CD4-positive, CD25-positive, alpha-beta regulatory T cell (primary cell): ENCODE measurements around the gene PKD2. TPM values are rescaled to one million over a fixed set of nuclear protein-coding genes. Genes with fewer than 3 reads are reported as not detected.

ENCODE experiments used
- ATAC-seq, 2 donors: fragments of 150-1000 bp; cut with Tn5 transposase; one replicate each; pipeline ENCODE4 v1.10.0; 2021; ENCODE audit warnings: low read depth in 2 of 2, moderate number of reproducible peaks in 2 of 2, moderate library complexity in 1 of 2
- DNase-seq, 3 donors: peaks; one replicate each; pipeline versions ENCODE4 v3.0.0 to v3.0.0-alpha.2; 2012 to 2022; ENCODE audit warnings: mixed read lengths in 1 of 3
- H3K27ac ChIP-seq: one replicate; pipeline ENCODE4 v1.7.0; 2013; ENCODE audit warnings: mild to moderate bottlenecking, low read length; ENCODE audit not compliant: insufficient read depth, poor library complexity, severe bottlenecking
- H3K27me3 ChIP-seq: one replicate; pipeline ENCODE4 v1.7.0; 2013; ENCODE audit warnings: low read length; ENCODE audit not compliant: control insufficient read depth, insufficient read depth
- H3K36me3 ChIP-seq: one replicate; pipeline ENCODE4 v1.7.0; 2013; ENCODE audit warnings: mild to moderate bottlenecking, low read length, moderate library complexity; ENCODE audit not compliant: control insufficient read depth, insufficient read depth
- H3K4me1 ChIP-seq: 2 replicates; pipeline ENCODE4 v1.7.0; 2013; ENCODE audit warnings: mild to moderate bottlenecking, low read length; ENCODE audit not compliant: insufficient read depth, control insufficient read depth, poor library complexity, severe bottlenecking
- H3K4me3 ChIP-seq: one replicate; pipeline ENCODE4 v1.7.0; 2013; ENCODE audit warnings: low read depth, mild to moderate bottlenecking, low read length, moderate library complexity
- H3K9me3 ChIP-seq, 2 experiments: 1 replicate in 1 of 2; 2 replicates in 1 of 2; pipeline ENCODE4 v1.7.0; 2013; ENCODE audit warnings: low read length in 2 of 2, mild to moderate bottlenecking in 1 of 2, moderate library complexity in 1 of 2; ENCODE audit not compliant: control insufficient read depth in 2 of 2
- H3K27ac Mint-ChIP-seq, 3 donors: one replicate each; pipeline ENCODE4 v1.8.0; 2020 to 2022; ENCODE audit warnings: mild to moderate bottlenecking in 3 of 3, mixed read lengths in 3 of 3, moderate library complexity in 2 of 3
- H3K27me3 Mint-ChIP-seq: one replicate; pipeline ENCODE4 v1.8.0; 2022; ENCODE audit warnings: mild to moderate bottlenecking, mixed read lengths
- H3K36me3 Mint-ChIP-seq: one replicate; pipeline ENCODE4 v1.8.0; 2020; ENCODE audit warnings: mixed read lengths
- H3K4me1 Mint-ChIP-seq, 4 donors: one replicate each; pipeline ENCODE4 v1.8.0; 2020 to 2022; ENCODE audit warnings: mixed read lengths in 4 of 4, mild to moderate bottlenecking in 1 of 4
- H3K4me3 Mint-ChIP-seq, 4 donors: one replicate each; pipeline ENCODE4 v1.8.0; 2020 to 2022; ENCODE audit warnings: mild to moderate bottlenecking in 4 of 4, mixed read lengths in 4 of 4, moderate library complexity in 3 of 4
- H3K9me3 Mint-ChIP-seq, 7 donors: one replicate each; pipeline ENCODE4 v1.8.0; 2020 to 2022; ENCODE audit warnings: mixed read lengths in 7 of 7, mild to moderate bottlenecking in 3 of 7, moderate library complexity in 2 of 7
- polyA plus RNA-seq, 4 donors: library from polyadenylated mRNA; unstranded; fragments of 300-500 nt; fragmentation: Illumina TruSeq; gene quantifications; one replicate each; pipeline ENCODE4 v1.2.3, GENCODE V29; 2021
- total RNA-seq: library from RNA; stranded (reverse); gene quantifications from one replicate; pipeline ENCODE4 v1.2.3, GENCODE V29; 2022

PKD2 gene
- total and polyA plus RNA-seq, 5 donors from 2014 or later = 2.0 to 17.3 (median 5.4) TPM

DNA sequence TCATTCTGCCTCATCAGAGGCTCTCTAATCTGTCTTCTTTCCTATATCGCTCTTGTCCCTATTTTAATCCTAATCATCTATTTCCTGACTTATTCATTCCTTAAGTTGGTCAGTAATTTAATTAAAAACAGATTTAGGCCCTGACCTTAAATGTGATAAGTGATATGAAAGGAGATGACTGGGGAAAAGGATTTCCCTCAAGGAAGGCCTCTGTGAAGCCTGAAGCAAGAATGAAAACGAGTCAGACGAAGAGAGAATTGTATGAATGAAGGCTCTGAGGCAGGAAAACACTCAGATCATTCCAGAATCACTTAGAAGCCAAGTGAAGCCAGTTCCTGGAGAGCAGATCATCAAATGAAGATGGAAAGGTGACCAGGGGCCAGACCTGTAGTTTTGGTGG, 22.1 kb downstream of the PKD2 start:
- Mint-ChIP-seq H3K27me3 (no peaks in the 10 kb centered on the region), H3K9me3 (peaks cover 0 to 9% (median 9%) of the 10 kb centered on the region in 7 donors), H3K4me3 (no peak overlapping the region), H3K36me3 (peaks cover 21% of the 10 kb centered on the region), H3K27ac (peak overlapping the region in 1 of 3 donors; percentile 10), H3K4me1 (peaks cover 0 to 3% (median 0%) of the 10 kb centered on the region in 4 donors)
- ATAC-seq = no peak
- no peak for DNase-seq
- H3K4me3 ChIP-seq = no peak overlapping the region
- H3K36me3 ChIP-seq = no peaks in the 10 kb centered on the region
- no peaks in the 10 kb centered on the region for H3K4me1 ChIP-seq
- H3K9me3 ChIP-seq = peaks cover 5 to 7% of the 10 kb centered on the region in 2 experiments
- H3K27me3 ChIP-seq = no peaks in the 10 kb centered on the region
- no peak overlapping the region for H3K27ac ChIP-seq

DNA sequence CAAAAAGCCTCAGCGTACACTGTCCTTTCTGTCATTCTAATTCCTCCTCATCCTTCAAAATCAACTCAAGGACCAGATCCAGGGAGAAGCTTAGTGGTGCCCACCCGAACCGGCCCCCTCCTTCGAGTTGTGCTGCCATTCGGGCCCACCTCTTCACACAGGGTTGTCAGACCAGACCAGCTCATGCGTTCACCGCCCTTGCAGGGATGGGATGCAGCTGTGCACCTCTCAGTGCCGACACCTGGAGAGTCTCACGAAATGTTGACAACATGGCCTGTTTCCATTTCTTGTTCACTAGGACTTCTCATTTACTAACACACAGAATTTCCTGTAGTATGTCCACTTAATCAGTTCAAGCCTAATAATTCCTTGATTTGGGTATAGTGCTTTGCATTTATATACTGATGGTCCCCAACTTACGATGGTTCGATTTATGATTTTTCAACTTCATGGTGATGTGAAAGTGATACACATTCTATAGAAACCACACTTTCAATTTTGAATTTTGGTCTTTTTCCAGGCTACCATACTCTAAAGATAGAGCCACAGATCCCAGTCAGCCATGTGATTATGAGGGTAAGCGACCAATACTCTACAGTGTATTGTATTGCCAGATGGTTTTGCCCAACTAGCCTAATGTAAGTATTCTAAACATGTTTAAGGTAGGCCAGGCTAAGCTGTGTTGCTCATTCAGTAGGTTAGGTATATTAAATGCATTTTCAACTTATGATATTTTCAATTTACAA, 23.3 kb downstream of the PKD2 start:
- peak overlapping the region in 2 of 3 donors; percentile 22 to 64 for H3K27ac Mint-ChIP-seq
- no peak overlapping the region for H3K27ac ChIP-seq

DNA sequence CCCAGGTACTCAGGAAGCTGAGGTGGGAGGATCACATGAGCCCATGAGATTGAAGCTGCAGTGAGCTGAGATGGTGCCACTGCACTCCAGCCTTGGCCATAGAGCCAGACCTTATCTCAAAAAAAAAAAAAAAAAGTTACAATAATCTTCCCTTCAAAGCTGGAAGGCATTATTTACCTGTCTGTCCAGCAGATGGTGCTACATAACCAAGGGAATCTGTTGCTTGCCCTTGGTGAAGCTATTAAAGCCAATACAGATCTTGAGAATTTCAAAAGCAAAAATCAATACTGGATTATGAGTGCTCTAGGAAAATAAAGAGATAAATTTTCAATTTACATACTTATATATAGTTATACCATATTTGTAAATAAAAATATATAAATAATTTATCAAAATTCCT, 25.9 kb downstream of the PKD2 start:
- DNase-seq (peak; percentile 15 to 66 (median 58)), ATAC-seq (peak in 1 of 2 donors; percentile 50)
- no peaks in the 10 kb centered on the region for H3K27me3 Mint-ChIP-seq
- peaks cover 10% of the 10 kb centered on the region for H3K36me3 ChIP-seq
- no peaks in the 10 kb centered on the region for H3K4me1 ChIP-seq
- peaks cover 27% of the 10 kb centered on the region for H3K36me3 Mint-ChIP-seq
- H3K9me3 Mint-ChIP-seq = no peaks in the 10 kb centered on the region
- no peak overlapping the region for H3K4me3 Mint-ChIP-seq
- H3K27me3 ChIP-seq = no peaks in the 10 kb centered on the region
- H3K4me1 Mint-ChIP-seq = no peaks in the 10 kb centered on the region
- H3K27ac Mint-ChIP-seq = no peak overlapping the region
- no peak overlapping the region for H3K4me3 ChIP-seq
- H3K27ac ChIP-seq = no peak overlapping the region
- no peaks in the 10 kb centered on the region for H3K9me3 ChIP-seq

More for the DNA sequence above, 23.3 kb downstream of the PKD2 start:
- no peak overlapping the region for H3K4me3 Mint-ChIP-seq
- Histone ChIP-seq H3K4me1 (no peaks in the 10 kb centered on the region), H3K4me3 (no peak overlapping the region), H3K36me3 (no peaks in the 10 kb centered on the region), H3K27me3 (no peaks in the 10 kb centered on the region), H3K9me3 (peaks cover 3 to 5% of the 10 kb centered on the region in 2 experiments)
- peaks cover 0 to 8% (median 7%) of the 10 kb centered on the region in 7 donors for H3K9me3 Mint-ChIP-seq
- H3K27me3 Mint-ChIP-seq = no peaks in the 10 kb centered on the region
- H3K36me3 Mint-ChIP-seq = peaks cover 27% of the 10 kb centered on the region
- ATAC-seq = no peak
- H3K4me1 Mint-ChIP-seq = peaks cover 0 to 3% (median 0%) of the 10 kb centered on the region in 4 donors
- DNase-seq = no peak

DNA sequence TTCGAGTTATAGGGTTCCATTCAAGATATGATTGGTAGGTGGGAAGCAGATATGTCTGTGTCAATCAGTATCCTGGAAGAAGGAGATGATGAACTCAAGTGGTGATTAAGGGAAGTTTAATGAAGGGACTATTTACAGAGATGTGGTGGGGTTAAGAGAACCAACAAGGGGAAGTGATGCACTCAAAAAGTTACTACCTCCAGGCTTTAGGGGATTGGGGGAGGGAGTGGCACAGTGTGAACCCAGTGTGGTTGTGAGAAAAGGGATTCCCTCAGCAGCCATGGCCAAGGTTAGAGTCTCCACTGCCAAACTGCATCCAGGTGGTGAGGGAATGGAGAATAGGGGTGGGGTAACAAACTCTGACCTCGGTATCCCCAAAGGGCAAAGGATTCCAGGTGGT, 27.9 kb downstream of the PKD2 start:
- Mint-ChIP-seq H3K9me3 (no peaks in the 10 kb centered on the region), H3K4me3 (no peak overlapping the region), H3K36me3 (peaks cover 36% of the 10 kb centered on the region), H3K4me1 (no peaks in the 10 kb centered on the region), H3K27ac (no peak overlapping the region), H3K27me3 (no peaks in the 10 kb centered on the region)
- Histone ChIP-seq H3K4me3 (no peak overlapping the region), H3K9me3 (no peaks in the 10 kb centered on the region), H3K27ac (no peak overlapping the region), H3K36me3 (peaks cover 25% of the 10 kb centered on the region), H3K4me1 (no peaks in the 10 kb centered on the region), H3K27me3 (no peaks in the 10 kb centered on the region)
- DNase-seq (no peak), ATAC-seq (no peak)

DNA sequence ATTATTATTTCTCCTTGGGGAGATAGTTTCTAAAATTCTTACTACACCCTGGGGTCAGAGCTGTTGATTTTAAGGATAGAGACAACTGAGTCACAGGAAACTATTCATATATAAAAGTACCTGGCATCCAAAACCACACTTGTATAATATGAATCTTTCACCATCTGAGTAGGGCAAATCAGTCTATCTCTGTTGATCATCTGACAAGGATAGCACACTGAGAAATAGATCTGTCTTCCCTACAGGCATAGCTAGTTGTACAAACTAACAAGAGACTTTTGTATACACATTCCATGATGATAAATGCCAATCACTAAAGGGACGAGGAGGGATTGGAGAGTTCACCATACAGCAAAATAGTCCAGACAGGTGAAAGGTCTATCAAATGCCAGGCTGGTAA, 30.0 kb downstream of the PKD2 start:
- Mint-ChIP-seq H3K4me3 (no peak overlapping the region), H3K4me1 (no peaks in the 10 kb centered on the region), H3K9me3 (no peaks in the 10 kb centered on the region), H3K27me3 (no peaks in the 10 kb centered on the region), H3K27ac (no peak overlapping the region), H3K36me3 (peaks cover 33% of the 10 kb centered on the region)
- Histone ChIP-seq H3K27me3 (no peaks in the 10 kb centered on the region), H3K27ac (no peak overlapping the region), H3K4me1 (no peaks in the 10 kb centered on the region), H3K4me3 (no peak overlapping the region), H3K36me3 (peaks cover 44% of the 10 kb centered on the region), H3K9me3 (no peaks in the 10 kb centered on the region)
- no peak for ATAC-seq
- no peak for DNase-seq

DNA sequence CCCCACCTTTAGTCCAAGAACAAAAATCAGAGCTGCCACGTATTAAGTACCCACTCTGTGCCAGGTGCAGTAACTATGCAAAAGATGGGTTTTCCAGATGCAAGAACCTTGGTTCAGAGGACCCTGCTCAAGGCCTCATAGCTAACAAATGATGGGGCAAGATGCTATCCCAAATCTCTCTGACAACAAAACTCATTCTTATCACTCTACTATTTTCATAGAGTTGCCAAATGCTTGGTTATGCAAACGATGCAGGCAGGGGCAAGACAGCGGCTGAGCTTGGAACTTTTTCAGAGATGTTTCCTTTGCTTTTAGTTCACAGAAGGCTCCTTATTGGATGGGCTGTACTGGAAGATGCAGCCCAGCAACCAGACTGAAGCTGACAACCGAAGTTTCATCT, 30.5 kb downstream of the PKD2 start:
- H3K36me3 ChIP-seq = peaks cover 47% of the 10 kb centered on the region
- H3K27me3 ChIP-seq = no peaks in the 10 kb centered on the region
- no peak overlapping the region for H3K4me3 ChIP-seq
- no peak overlapping the region for H3K27ac ChIP-seq
- no peaks in the 10 kb centered on the region for H3K9me3 Mint-ChIP-seq
- DNase-seq (no peak), ATAC-seq (no peak)
- H3K36me3 Mint-ChIP-seq = peaks cover 33% of the 10 kb centered on the region
- H3K4me3 Mint-ChIP-seq = no peak overlapping the region
- no peak overlapping the region for H3K27ac Mint-ChIP-seq
- H3K27me3 Mint-ChIP-seq = no peaks in the 10 kb centered on the region
- H3K4me1 Mint-ChIP-seq = no peaks in the 10 kb centered on the region
- H3K9me3 ChIP-seq = no peaks in the 10 kb centered on the region
- no peaks in the 10 kb centered on the region for H3K4me1 ChIP-seq

DNA sequence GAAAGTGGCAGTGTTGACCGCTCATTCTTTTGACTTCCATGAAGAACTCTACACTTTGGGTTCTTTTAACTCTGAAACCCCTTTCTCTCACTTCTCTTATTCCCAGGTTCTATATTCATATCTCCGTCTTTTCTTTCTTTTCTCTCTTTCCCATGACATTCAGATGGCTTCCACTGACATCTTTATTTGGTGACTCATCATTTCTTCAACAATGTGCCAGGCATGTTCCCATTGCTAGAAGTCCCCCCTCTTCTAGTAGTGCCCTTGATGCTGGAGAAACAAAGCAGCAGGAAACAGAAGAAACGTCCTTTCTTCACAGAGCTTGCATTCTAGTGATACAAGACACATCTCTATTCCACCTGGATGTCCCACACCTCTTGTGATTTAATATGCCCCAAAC, 33.3 kb downstream of the PKD2 start:
- Histone ChIP-seq H3K9me3 (no peaks in the 10 kb centered on the region), H3K27me3 (no peaks in the 10 kb centered on the region), H3K4me1 (no peaks in the 10 kb centered on the region), H3K27ac (no peak overlapping the region), H3K4me3 (no peak overlapping the region), H3K36me3 (peaks cover 55% of the 10 kb centered on the region)
- Mint-ChIP-seq H3K27me3 (no peaks in the 10 kb centered on the region), H3K9me3 (no peaks in the 10 kb centered on the region), H3K4me1 (no peaks in the 10 kb centered on the region), H3K36me3 (peaks cover 45% of the 10 kb centered on the region), H3K4me3 (no peak overlapping the region), H3K27ac (no peak overlapping the region)
- ATAC-seq = no peak
- no peak for DNase-seq

- H3K27me3 ChIP-seq = no peaks in the 10 kb centered on the region
- peaks cover 0 to 4% (median 2%) of the 10 kb centered on the region in 4 donors for H3K4me1 Mint-ChIP-seq
- no peak overlapping the region for H3K4me3 Mint-ChIP-seq
- no peaks in the 10 kb centered on the region for H3K27me3 Mint-ChIP-seq
- H3K36me3 Mint-ChIP-seq = peaks cover 42% of the 10 kb centered on the region
- no peaks in the 10 kb centered on the region for H3K4me1 ChIP-seq
- H3K9me3 ChIP-seq = no peaks in the 10 kb centered on the region
- ATAC-seq (no peak), DNase-seq (no peak)
- no peak overlapping the region for H3K27ac ChIP-seq
- no peak overlapping the region for H3K4me3 ChIP-seq
- H3K36me3 ChIP-seq = peaks cover 55% of the 10 kb centered on the region
- H3K9me3 Mint-ChIP-seq = no peaks in the 10 kb centered on the region
- H3K27ac Mint-ChIP-seq = no peak overlapping the region
These were observed 34.2 kb downstream of the PKD2 start for GRCh38 chr4:88041626-88042025.
